HCT116 (cell line): ENCODE measurements around the gene LONRF3. TPM values are rescaled to one million over a fixed set of nuclear protein-coding genes. Genes with fewer than 3 reads are reported as not detected.

Experiments used
- ATAC-seq: fragments of 200-7000 bp; cut with Tn5 transposase; 2 replicates; pipeline ENCODE4 v1.9.1; 2020; ENCODE audit warnings: mild to moderate bottlenecking, moderate library complexity
- BruUV-seq: library from RNA; stranded (reverse); fragments of 400-500 nt; replicated peaks from 2 replicates; lab custom pipeline; 2021; lab: Mats Ljungman, UMichigan
- CTCF ChIA-PET: fragments of 300-600 bp; sonication (Branson Sonifier 250); formaldehyde crosslinking; loops from one replicate; lab custom pipeline; 2021; ENCODE audit warnings: antibody characterized with exemption; lab: Charles Lee
- POLR2A ChIA-PET: fragments of 300-600, 350-600 bp; sonication (Branson Sonifier 250); formaldehyde crosslinking; loops from one replicate; lab custom pipeline; 2021; ENCODE audit warnings: antibody characterized with exemption; lab: Charles Lee
- RAD21 ChIA-PET, 2 experiments: fragments of 300-600 bp; sonication (Branson Sonifier 250); formaldehyde crosslinking; loops; one replicate each; lab custom pipeline; 2023; ENCODE audit warnings: low total read pairs in 2 of 2; ENCODE audit not compliant: uncharacterized antibody in 2 of 2, unreplicated experiment in 2 of 2, low non-redundant PET in 1 of 2; lab: Charles Lee
- DNase-seq: peaks from one replicate; pipeline ENCODE4 v3.0.0-alpha.2; 2010; ENCODE audit warnings: low read depth, low spot score
- H2AFZ ChIP-seq: fragments of 200-600 bp; shearing (Covaris generic), sonication (generic); 2 replicates; pipeline ENCODE4 v1.6.1; 2017; ENCODE audit warnings: low read depth, mixed run types, mixed read lengths, antibody characterized with exemption, low read length; ENCODE audit not compliant: poor library complexity, severe bottlenecking
- H3K27ac ChIP-seq: 2 replicates; pipeline ENCODE4 v1.5.1; 2012; ENCODE audit warnings: low read depth, low read length
- H3K27me3 ChIP-seq: fragments of 200-600 bp; sonication (generic); 2 replicates; pipeline ENCODE4 v1.6.1; 2016; ENCODE audit warnings: mixed run types, low read length, mixed read lengths; ENCODE audit not compliant: insufficient read depth
- H3K36me3 ChIP-seq, 2 experiments: fragments of 200-500 bp in 1 of 2; fragments of 200-600 bp in 1 of 2; sonication (Bioruptor generic) in 1 of 2; sonication (generic) in 1 of 2; 2 replicates each; pipeline versions ENCODE4 v1.5.1 to v1.6.1; 2014 to 2016; ENCODE audit warnings: low read length in 2 of 2, inconsistent platforms in 1 of 2, mixed read lengths in 1 of 2, mixed run types in 1 of 2; ENCODE audit not compliant: insufficient read depth in 2 of 2, control insufficient read depth in 1 of 2
- H3K4me1 ChIP-seq, 2 experiments: fragments of 200-600 bp in 1 of 2; sonication (generic) in 1 of 2; 2 replicates each; pipeline versions ENCODE4 v1.5.1 to v1.6.1; 2012 to 2017; ENCODE audit warnings: low read length in 2 of 2, inconsistent platforms in 1 of 2, mild to moderate bottlenecking in 1 of 2, mixed read lengths in 1 of 2, mixed run types in 1 of 2, moderate library complexity in 1 of 2; ENCODE audit not compliant: insufficient read depth in 2 of 2, control insufficient read depth in 1 of 2
- H3K4me2 ChIP-seq: fragments of 200-600 bp; sonication (generic); 2 replicates; pipeline ENCODE4 v1.6.1; 2017; ENCODE audit warnings: mixed run types, low read length, mixed read lengths
- H3K4me3 ChIP-seq, 2 experiments: fragments of 200-600 bp in 1 of 2; sonication (generic) in 1 of 2; replicated peaks in 1 of 2; 2 replicates each; pipeline ENCODE4 v1.5.1; 2011 to 2016; ENCODE audit warnings: low read length in 2 of 2, control low read depth in 1 of 2, low read depth in 1 of 2, mild to moderate bottlenecking in 1 of 2, mixed read lengths in 1 of 2, mixed run types in 1 of 2
- H3K79me2 ChIP-seq: fragments of 200-600 bp; sonication (generic); 2 replicates; pipeline ENCODE4 v1.6.1; 2017; ENCODE audit warnings: mild to moderate bottlenecking, mixed run types, low read length, moderate library complexity, mixed read lengths; ENCODE audit not compliant: insufficient read depth
- H3K9ac ChIP-seq: fragments of 200-600 bp; sonication (generic); 2 replicates; pipeline ENCODE4 v1.6.1; 2016; ENCODE audit warnings: low read length, mixed read lengths
- H3K9me2 ChIP-seq: fragments of 200-600 bp; sonication (generic), shearing (Covaris generic); 2 replicates; pipeline ENCODE4 v1.6.1; 2017; ENCODE audit warnings: mixed run types, mild to moderate bottlenecking, moderate library complexity; ENCODE audit not compliant: insufficient read depth
- H3K9me3 ChIP-seq, 2 experiments: fragments of 200-500 bp in 1 of 2; fragments of 200-600 bp in 1 of 2; sonication (Bioruptor generic) in 1 of 2; sonication (generic) in 1 of 2; 2 replicates each; pipeline ENCODE4 v1.6.1; 2014 to 2017; ENCODE audit warnings: low read length in 2 of 2, mixed read lengths in 2 of 2, inconsistent platforms in 1 of 2, low read depth in 1 of 2, mild to moderate bottlenecking in 1 of 2, mixed run types in 1 of 2, moderate library complexity in 1 of 2; ENCODE audit not compliant: control insufficient read depth in 1 of 2, insufficient read depth in 1 of 2
- H4K20me1 ChIP-seq: fragments of 200-600 bp; sonication (generic), shearing (Covaris generic); 2 replicates; pipeline ENCODE4 v1.6.1; 2017; ENCODE audit warnings: mixed run types, mild to moderate bottlenecking, moderate library complexity; ENCODE audit not compliant: insufficient read depth
- CBX3 ChIP-seq: IDR thresholded peaks from 2 replicates; pipeline ENCODE4 v1.6.1; 2012; ENCODE audit warnings: low read depth
- ELF1 ChIP-seq: IDR thresholded peaks from 2 replicates; pipeline ENCODE4 v1.6.1; 2012; ENCODE audit warnings: low read depth, borderline replicate concordance
- EZH2phosphoT487 ChIP-seq: fragments of 200-600 bp; IDR thresholded peaks from 2 replicates; pipeline ENCODE4 v1.6.1; 2018; ENCODE audit warnings: antibody characterized with exemption, borderline replicate concordance
- FOSL1 ChIP-seq: IDR thresholded peaks from 2 replicates; pipeline ENCODE4 v1.6.1; 2012; ENCODE audit warnings: low read depth
- POLR2A ChIP-seq: IDR thresholded peaks from 2 replicates; pipeline ENCODE4 v1.7.0; 2011; ENCODE audit warnings: borderline replicate concordance; ENCODE audit not compliant: insufficient read depth, insufficient read length; ENCODE audit errors: extremely low read depth
- TCF7L2 ChIP-seq: IDR thresholded peaks from 2 replicates; pipeline ENCODE4 v1.7.0; 2011; ENCODE audit warnings: borderline replicate concordance, inconsistent platforms; ENCODE audit not compliant: insufficient read depth, insufficient read length; ENCODE audit errors: extremely low read depth
- ZNF274 ChIP-seq: fragments of 200-500 bp; sonication (Bioruptor generic); IDR thresholded peaks from 2 replicates; pipeline ENCODE4 v1.6.1; 2014; ENCODE audit warnings: mild to moderate bottlenecking, low read depth, low read length, inconsistent platforms
- intact Hi-C: fragments of 100-400 bp; cut with micrococcal nuclease; formaldehyde crosslinking; loops from 2 replicates; pipeline ENCODE4 v1.10.0; 2022
- total RNA-seq: library from RNA; stranded (reverse); gene quantifications from one replicate; pipeline ENCODE4 v1.2.1, GENCODE V29; 2021; ENCODE audit not compliant: unreplicated experiment
- TF ChIP-seq, protein P1 (sequence below): IDR thresholded peaks from 2 replicates; pipeline ENCODE4 v1.6.1; 2012
- TF ChIP-seq, protein P2 (sequence below): IDR thresholded peaks from 2 replicates; pipeline ENCODE4 v1.6.1; 2012

Gene LONRF3
- total RNA-seq, 1 experiment from 2014 or later, result 3.1 TPM

DNA sequence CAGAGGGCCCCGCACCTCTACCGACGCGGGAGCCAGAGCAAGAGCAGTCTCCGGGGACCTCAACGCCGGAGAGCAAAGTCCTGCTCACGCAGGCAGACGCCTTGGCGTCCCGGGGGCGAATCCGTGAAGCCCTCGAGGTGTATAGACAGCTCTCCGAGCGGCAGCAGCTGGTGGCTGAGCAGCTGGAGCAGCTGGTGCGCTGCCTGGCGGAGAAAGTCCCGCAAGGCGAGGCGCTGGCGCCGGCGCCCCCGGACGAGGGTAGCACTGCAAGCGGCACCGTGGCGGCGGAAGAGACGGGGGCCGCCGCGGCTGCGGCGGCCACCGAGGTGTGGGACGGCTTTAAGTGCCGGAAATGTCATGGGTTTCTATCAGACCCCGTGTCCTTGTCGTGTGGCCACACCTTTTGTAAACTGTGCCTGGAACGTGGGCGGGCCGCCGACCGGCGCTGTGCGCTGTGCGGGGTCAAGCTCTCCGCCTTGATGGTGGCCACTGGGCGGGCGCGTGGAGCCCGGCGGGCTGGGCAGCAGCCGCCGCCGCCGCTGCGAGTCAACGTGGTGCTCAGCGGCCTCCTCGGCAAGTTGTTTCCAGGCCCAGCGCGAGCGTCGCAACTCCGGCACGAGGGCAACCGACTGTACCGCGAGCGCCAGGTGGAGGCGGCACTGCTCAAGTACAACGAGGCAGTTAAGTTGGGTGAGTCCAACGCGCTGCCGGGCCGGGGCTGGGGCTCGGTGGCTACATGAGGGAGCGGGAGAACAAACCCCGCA is 672 bp downstream of the LONRF3 start (continued):
- TF ChIP-seq TCF7L2 (no peak), ZNF274 (no peak), CBX3 (peak; percentile 26; the same call in 1 of the 2 replicates), POLR2A (peak; percentile 8), FOSL1 (no peak), ELF1 (no peak)
- TF ChIP-seq, protein P1, sequence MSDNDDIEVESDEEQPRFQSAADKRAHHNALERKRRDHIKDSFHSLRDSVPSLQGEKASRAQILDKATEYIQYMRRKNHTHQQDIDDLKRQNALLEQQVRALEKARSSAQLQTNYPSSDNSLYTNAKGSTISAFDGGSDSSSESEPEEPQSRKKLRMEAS, result peak; percentile 93
- TF ChIP-seq, protein P2, sequence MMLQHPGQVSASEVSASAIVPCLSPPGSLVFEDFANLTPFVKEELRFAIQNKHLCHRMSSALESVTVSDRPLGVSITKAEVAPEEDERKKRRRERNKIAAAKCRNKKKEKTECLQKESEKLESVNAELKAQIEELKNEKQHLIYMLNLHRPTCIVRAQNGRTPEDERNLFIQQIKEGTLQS, result no peak

DNA sequence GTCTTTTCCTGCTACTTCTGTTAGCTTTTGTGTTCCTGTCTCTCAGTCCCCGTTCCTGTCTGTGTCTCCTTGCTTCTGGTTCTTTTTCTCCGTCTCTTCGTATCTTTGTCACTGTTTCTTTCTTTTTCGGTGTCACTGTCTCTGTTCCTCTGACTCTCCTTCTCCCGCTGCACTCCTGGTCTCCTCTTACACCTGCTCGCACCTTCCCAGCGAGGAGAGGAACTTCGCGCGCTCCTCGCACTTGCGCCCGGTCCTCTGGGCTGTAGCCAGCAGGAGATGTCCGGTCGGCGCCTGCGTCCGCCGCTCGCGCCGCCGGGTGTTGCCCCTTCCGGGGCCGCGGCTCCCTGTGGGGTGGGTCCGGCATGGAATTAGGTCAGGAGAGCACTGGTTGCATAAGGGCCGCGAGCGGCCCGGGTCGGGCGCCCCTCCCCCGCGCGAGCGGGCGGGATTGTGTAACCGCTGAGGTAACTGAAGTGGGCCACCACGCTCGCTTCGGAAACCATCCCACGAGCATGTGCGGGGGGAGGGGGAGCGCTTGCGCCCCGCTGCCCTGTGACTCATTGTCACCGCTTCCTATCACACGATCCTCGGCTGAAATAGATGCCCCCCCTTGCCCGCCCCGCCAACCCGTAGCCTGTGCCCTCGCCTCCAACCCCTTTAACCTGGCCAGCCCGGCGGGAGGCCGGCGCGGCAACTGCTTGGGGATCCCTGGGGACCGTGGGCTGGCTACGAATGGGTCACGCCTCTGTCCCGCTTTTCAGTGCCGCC is 1.6 kb downstream of the LONRF3 start:
- Histone ChIP-seq H3K9ac (peak overlapping the region; percentile 32), H3K79me2 (no peaks in the 10 kb centered on the region), H3K4me1 (peaks cover 11 to 32% of the 10 kb centered on the region in 2 experiments; a peak in 3 of 4 replicates), H3K27me3 (no peaks in the 10 kb centered on the region), H3K9me2 (no peaks in the 10 kb centered on the region), H2AFZ (no peak overlapping the region), H3K27ac (peak overlapping the region; percentile 30; the same call in 1 of the 2 replicates), H3K36me3 (no peaks in the 10 kb centered on the region), H4K20me1 (no peaks in the 10 kb centered on the region), H3K4me3 (peak overlapping the region; percentile 39 to 56), H3K9me3 (no peaks in the 10 kb centered on the region), H3K4me2 (peak overlapping the region; percentile 78)
- POLR2A ChIA-PET, result no interaction called here
- BruUV-seq, result no TSS peak
- RAD21 ChIA-PET, result no interaction called here
- DNase-seq (no peak), ATAC-seq (peak; percentile 49)
- CTCF ChIA-PET, result no interaction called here
- TF ChIP-seq, protein P1, result peak; percentile 40; the same call in 1 of the 2 replicates
- TF ChIP-seq EZH2phosphoT487, result no peak
- intact Hi-C loops, result no loop called here
